Trophoblast cell (in vitro differentiated cells and primary cell): ENCODE data around the gene ZNF24.

Experiments used
- DNase-seq, 2 donors: peaks; one replicate each; pipeline ENCODE4 v3.0.0-alpha.2; 2016
- H2AFZ ChIP-seq: 2 replicates; pipeline ENCODE4 v1.6.1; 2013; ENCODE audit warnings: low read length, moderate library complexity, mild to moderate bottlenecking; ENCODE audit not compliant: insufficient read depth, poor library complexity
- H2AK5ac ChIP-seq: 2 replicates; pipeline ENCODE4 v1.6.1; 2013; ENCODE audit warnings: mild to moderate bottlenecking, low read length
- H2BK120ac ChIP-seq: 2 replicates; pipeline ENCODE4 v1.6.1; 2013; ENCODE audit warnings: low read length, mild to moderate bottlenecking, moderate library complexity; ENCODE audit not compliant: insufficient read depth, poor library complexity
- H2BK12ac ChIP-seq: 2 replicates; pipeline ENCODE4 v1.6.1; 2013; ENCODE audit warnings: mild to moderate bottlenecking, low read length, moderate library complexity
- H2BK5ac ChIP-seq: 2 replicates; pipeline ENCODE4 v1.6.1; 2013; ENCODE audit warnings: low read length, low read depth, moderate library complexity, mild to moderate bottlenecking; ENCODE audit not compliant: poor library complexity
- H3K14ac ChIP-seq: 2 replicates; pipeline ENCODE4 v1.6.1; 2013; ENCODE audit warnings: mild to moderate bottlenecking, low read length
- H3K18ac ChIP-seq: 2 replicates; pipeline ENCODE4 v1.6.1; 2013; ENCODE audit warnings: mild to moderate bottlenecking, low read length
- H3K23ac ChIP-seq: 2 replicates; pipeline ENCODE4 v1.6.1; 2013; ENCODE audit warnings: low read length
- H3K27ac ChIP-seq: 2 replicates; pipeline ENCODE4 v1.5.1; 2013; ENCODE audit warnings: low read depth, mild to moderate bottlenecking, inconsistent platforms, low read length, moderate library complexity
- H3K27me3 ChIP-seq: 2 replicates; pipeline ENCODE4 v1.6.1; 2013; ENCODE audit warnings: inconsistent platforms, mild to moderate bottlenecking, low read length, moderate library complexity; ENCODE audit not compliant: insufficient read depth
- H3K36me3 ChIP-seq, 2 experiments: 1 replicate in 1 of 2; 2 replicates in 1 of 2; pipeline ENCODE4 v1.6.1; 2013; ENCODE audit warnings: low read length in 2 of 2, mild to moderate bottlenecking in 2 of 2, moderate library complexity in 1 of 2; ENCODE audit not compliant: insufficient read depth in 2 of 2, control insufficient read depth in 1 of 2
- H3K4ac ChIP-seq: 2 replicates; pipeline ENCODE4 v1.6.1; 2013; ENCODE audit warnings: low read depth, mild to moderate bottlenecking, low read length, moderate library complexity
- H3K4me1 ChIP-seq, 2 experiments: 1 replicate in 1 of 2; 2 replicates in 1 of 2; pipeline ENCODE4 v1.6.1; 2013; ENCODE audit warnings: low read length in 2 of 2, mild to moderate bottlenecking in 2 of 2, moderate library complexity in 1 of 2; ENCODE audit not compliant: insufficient read depth in 2 of 2, control insufficient read depth in 1 of 2
- H3K4me2 ChIP-seq: 2 replicates; pipeline ENCODE4 v1.6.1; 2013; ENCODE audit warnings: inconsistent platforms, mild to moderate bottlenecking, low read length, moderate library complexity
- H3K4me3 ChIP-seq: 2 replicates; pipeline ENCODE4 v1.5.1; 2013; ENCODE audit warnings: mild to moderate bottlenecking, low read depth, low read length, inconsistent platforms
- H3K79me1 ChIP-seq: one replicate; pipeline ENCODE4 v1.6.1; 2013; ENCODE audit warnings: low read length
- H3K79me2 ChIP-seq: 2 replicates; pipeline ENCODE4 v1.6.1; 2013; ENCODE audit warnings: low read length, mild to moderate bottlenecking; ENCODE audit not compliant: control insufficient read depth, insufficient read depth, poor library complexity
- H3K9ac ChIP-seq: 2 replicates; pipeline ENCODE4 v1.6.1; 2013; ENCODE audit warnings: mild to moderate bottlenecking, low read length
- H3K9me3 ChIP-seq: 2 replicates; pipeline ENCODE4 v1.6.1; 2013; ENCODE audit warnings: low read depth, mild to moderate bottlenecking, control low read depth, inconsistent platforms, low read length; ENCODE audit not compliant: insufficient read depth
- H4K12ac ChIP-seq: 2 replicates; pipeline ENCODE4 v1.6.1; 2013; ENCODE audit warnings: low read depth, mild to moderate bottlenecking, low read length, moderate library complexity
- H4K8ac ChIP-seq: 2 replicates; pipeline ENCODE4 v1.6.1; 2013; ENCODE audit warnings: low read depth, mild to moderate bottlenecking, low read length, moderate library complexity
- H4K91ac ChIP-seq: one replicate; pipeline ENCODE4 v1.6.1; 2013; ENCODE audit warnings: low read depth, mild to moderate bottlenecking, low read length, moderate library complexity
- WGBS: extraction: QIAGEN DNeasy Blood & Tissue Kit; methylation state at CpG from one replicate; pipeline ENCODE4 v1.1.7; 2013; ENCODE audit warnings: missing lambda C conversion rate; ENCODE audit not compliant: insufficient read length, insufficient coverage; ENCODE audit errors: extremely low coverage; 5-methylcytosine and 5-hydroxymethylcytosine counted together

Gene ZNF24

GRCh38 chr18:35389095-35389618 is 44.9 kb upstream of the ZNF24 start:
- no peak overlapping the region for H4K12ac ChIP-seq
- H2AK5ac ChIP-seq: no peak overlapping the region
- no peak overlapping the region for H3K4me2 ChIP-seq
- H3K4me3 ChIP-seq: no peak overlapping the region
- H3K9ac ChIP-seq: no peak overlapping the region
- no peak overlapping the region for H3K4ac ChIP-seq
- no CpG with 5 or more reads among the region's 5 CpGs for WGBS
- H2AFZ ChIP-seq: no peak overlapping the region
- H2BK12ac ChIP-seq: no peak overlapping the region
- H3K79me1 ChIP-seq: no peaks in the 10 kb centered on the region
- no peak overlapping the region for H3K23ac ChIP-seq
- no peak overlapping the region for H3K14ac ChIP-seq
- H3K18ac ChIP-seq: no peak overlapping the region
- no peaks in the 10 kb centered on the region for H3K27me3 ChIP-seq
- H2BK5ac ChIP-seq: no peak overlapping the region
- H4K8ac ChIP-seq: no peak overlapping the region
- no peak overlapping the region for H4K91ac ChIP-seq
- no peak overlapping the region for H3K27ac ChIP-seq
- H3K36me3 ChIP-seq: peaks cover 0 to 1% of the 10 kb centered on the region in 2 experiments
- no peaks in the 10 kb centered on the region for H3K4me1 ChIP-seq
- DNase-seq: peak in 1 of 2 donors; percentile 55
- H3K9me3 ChIP-seq: no peaks in the 10 kb centered on the region
- H3K79me2 ChIP-seq: no peaks in the 10 kb centered on the region
- no peak overlapping the region for H2BK120ac ChIP-seq

DNA sequence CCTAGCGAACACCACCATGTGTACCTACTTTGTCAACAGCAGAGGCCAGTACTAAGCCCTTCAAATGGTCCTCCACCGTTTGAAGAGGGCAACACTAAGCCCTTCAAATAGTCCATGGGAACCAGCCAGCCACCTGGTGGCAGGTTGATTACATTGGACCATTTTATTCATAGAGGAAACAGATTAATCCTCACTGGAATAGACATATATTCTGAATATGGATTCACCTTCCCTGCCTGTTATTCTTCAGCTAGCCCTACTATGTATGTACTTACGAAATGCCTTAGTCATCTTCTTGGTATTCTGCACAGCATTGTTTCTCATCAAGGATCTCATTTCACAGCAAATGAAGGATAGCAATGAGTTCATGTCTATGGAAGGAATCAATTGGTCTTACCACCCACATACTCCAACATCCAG is 42.9 kb upstream of the ZNF24 start:
- Histone ChIP-seq H3K79me1 (no peaks in the 10 kb centered on the region), H3K4me3 (no peak overlapping the region), H3K27me3 (no peaks in the 10 kb centered on the region), H2AK5ac (no peak overlapping the region), H2AFZ (no peak overlapping the region), H3K9ac (no peak overlapping the region), H4K12ac (no peak overlapping the region), H3K4me2 (no peak overlapping the region), H3K36me3 (peaks cover 0 to 1% of the 10 kb centered on the region in 2 experiments), H4K8ac (no peak overlapping the region), H3K79me2 (no peaks in the 10 kb centered on the region), H3K23ac (no peak overlapping the region), H3K4ac (no peak overlapping the region), H2BK120ac (no peak overlapping the region), H4K91ac (no peak overlapping the region), H3K14ac (no peak overlapping the region), H3K4me1 (no peaks in the 10 kb centered on the region), H3K27ac (no peak overlapping the region), H2BK12ac (no peak overlapping the region), H3K9me3 (no peaks in the 10 kb centered on the region), H3K18ac (no peak overlapping the region), H2BK5ac (no peak overlapping the region)
- peak; percentile 13 to 50 for DNase-seq
- no CpG with 5 or more reads among the region's 3 CpGs for WGBS

GRCh38 chr18:35386600-35387100 is 42.4 kb upstream of the ZNF24 start:
- H3K9me3 ChIP-seq: no peaks in the 10 kb centered on the region
- no peak overlapping the region for H3K4me3 ChIP-seq
- peaks cover 0 to under 1% of the 10 kb centered on the region in 2 experiments for H3K36me3 ChIP-seq
- H3K9ac ChIP-seq: no peak overlapping the region
- no peak overlapping the region for H2BK5ac ChIP-seq
- no peak overlapping the region for H4K91ac ChIP-seq
- no peaks in the 10 kb centered on the region for H3K27me3 ChIP-seq
- peak; percentile 67 to 91 for DNase-seq
- no peaks in the 10 kb centered on the region for H3K79me1 ChIP-seq
- H3K4ac ChIP-seq: no peak overlapping the region
- H2AFZ ChIP-seq: no peak overlapping the region
- no peak overlapping the region for H4K12ac ChIP-seq
- no peaks in the 10 kb centered on the region for H3K4me1 ChIP-seq
- H2AK5ac ChIP-seq: no peak overlapping the region
- H2BK120ac ChIP-seq: no peak overlapping the region
- H4K8ac ChIP-seq: no peak overlapping the region
- no peak overlapping the region for H3K27ac ChIP-seq
- H2BK12ac ChIP-seq: no peak overlapping the region
- H3K18ac ChIP-seq: no peak overlapping the region
- H3K14ac ChIP-seq: no peak overlapping the region
- H3K79me2 ChIP-seq: no peaks in the 10 kb centered on the region
- no peak overlapping the region for H3K4me2 ChIP-seq
- no peak overlapping the region for H3K23ac ChIP-seq
- WGBS: no CpG with 5 or more reads among the region's 7 CpGs

DNA sequence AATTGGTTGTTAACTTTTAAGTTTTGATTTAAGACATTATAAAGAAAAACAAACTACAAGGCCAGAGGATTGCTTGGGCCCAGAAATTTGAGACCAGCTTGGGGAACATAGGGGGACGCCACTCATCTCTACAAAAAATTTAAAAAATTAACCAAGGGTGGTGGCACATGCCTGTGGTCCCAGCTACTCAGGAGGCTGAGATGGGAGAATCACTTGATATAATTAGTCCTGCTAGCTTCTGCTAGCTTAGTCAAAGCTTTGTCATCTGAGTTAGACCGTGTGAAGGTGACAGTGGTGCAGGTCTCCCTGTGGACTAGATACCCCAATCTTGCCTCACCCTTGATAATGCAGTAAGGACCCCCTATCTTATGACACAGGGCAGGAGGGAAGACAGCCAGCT is 38.9 kb upstream of the ZNF24 start:
- Histone ChIP-seq H3K4me1 (no peaks in the 10 kb centered on the region), H3K9ac (no peak overlapping the region), H3K27me3 (no peaks in the 10 kb centered on the region), H2BK5ac (no peak overlapping the region), H3K4me2 (no peak overlapping the region), H3K14ac (no peak overlapping the region), H4K91ac (no peak overlapping the region), H3K79me1 (no peaks in the 10 kb centered on the region), H4K8ac (no peak overlapping the region), H3K27ac (no peak overlapping the region), H4K12ac (no peak overlapping the region), H3K4ac (no peak overlapping the region), H2BK120ac (no peak overlapping the region), H3K4me3 (no peak overlapping the region), H2AK5ac (no peak overlapping the region), H3K36me3 (no peaks in the 10 kb centered on the region), H2BK12ac (no peak overlapping the region), H3K18ac (no peak overlapping the region), H2AFZ (no peak overlapping the region), H3K9me3 (no peaks in the 10 kb centered on the region), H3K79me2 (no peaks in the 10 kb centered on the region), H3K23ac (no peak overlapping the region)
- whole genome bisulfite sequencing: no CpG with 5 or more reads among the region's 2 CpGs
- DNase-seq: no peak
